Measurements from ENCODE around the gene KRT84. TPM values are rescaled to one million over a fixed set of nuclear protein-coding genes. Genes with fewer than 3 reads are reported as not detected.

Gene KRT84
- polyA plus RNA-seq, 1 donor from 2014 or later: not detected

- TF ChIP-seq MXI1 (conservative IDR thresholded peaks at IDR 0.05; ENCODE audit: poor library complexity, severe bottlenecking) (no peak), POLR2AphosphoS5 (IDR thresholded peaks at IDR 0.05) (no peak)
- Histone ChIP-seq H3K9me3 (ENCODE audit: low read length) (no peaks in the 10 kb centered on the region), H3K9me2 (ENCODE audit: insufficient read depth, low read length) (no peaks in the 10 kb centered on the region), H3F3A (ENCODE audit: insufficient read depth, low read length, poor library complexity, severe bottlenecking) (no peaks in the 10 kb centered on the region), H3K9ac (ENCODE audit: low read length) (no peak overlapping the region), H3K4me2 (ENCODE audit: low read length) (no peak overlapping the region), H2AFZ (ENCODE audit: low read depth, low read length) (no peak overlapping the region), H3K27me3 (ENCODE audit: insufficient read depth, low read depth, low read length) (no peaks in the 10 kb centered on the region), H4K20me1 (ENCODE audit: insufficient read depth) (no peaks in the 10 kb centered on the region), H3K79me2 (replicated peaks; ENCODE audit: insufficient read depth, low read length) (no peaks in the 10 kb centered on the region), H3K36me3 (ENCODE audit: insufficient read depth, low read length) (no peaks in the 10 kb centered on the region), H3K4me3 (ENCODE audit: low read length) (no peak overlapping the region), H3K27ac (ENCODE audit: low read length) (no peak overlapping the region)
Measured at GRCh38 chr12:52347551-52348510, 37.6 kb downstream of the KRT84 start.

DNA sequence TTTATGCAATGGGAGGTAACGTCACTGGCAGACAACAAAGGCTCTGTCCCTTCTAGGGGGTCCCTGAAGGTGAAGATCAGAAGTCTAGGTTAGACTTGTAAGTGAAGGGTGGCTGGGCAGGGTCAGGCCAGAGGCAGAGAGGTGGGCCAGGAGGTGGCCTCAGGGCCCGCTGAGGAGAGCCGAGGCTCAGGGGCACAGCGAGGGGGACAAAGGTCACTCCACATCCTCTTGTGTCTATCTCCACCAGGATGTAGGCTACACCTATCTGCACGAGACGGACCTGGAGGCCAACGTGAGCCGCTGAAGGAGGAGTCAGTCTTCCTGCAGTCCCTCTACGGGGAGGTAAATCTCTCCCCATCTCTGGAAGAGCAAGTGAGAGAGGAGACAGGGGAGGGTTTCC lies 38.4 kb downstream of the KRT84 start:
- H3K9me2 ChIP-seq (ENCODE audit: insufficient read depth, low read length): no peaks in the 10 kb centered on the region
- H3K79me2 ChIP-seq (replicated peaks; ENCODE audit: insufficient read depth, low read length): no peaks in the 10 kb centered on the region
- H4K20me1 ChIP-seq (ENCODE audit: insufficient read depth): no peaks in the 10 kb centered on the region
- H3K4me2 ChIP-seq (ENCODE audit: low read length): no peak overlapping the region
- no peak overlapping the region for H3K27ac ChIP-seq (ENCODE audit: low read length)
- H3F3A ChIP-seq (ENCODE audit: insufficient read depth, low read length, poor library complexity, severe bottlenecking): no peaks in the 10 kb centered on the region
- TF ChIP-seq EP300 (conservative IDR thresholded peaks at IDR 0.05; ENCODE audit: poor library complexity, severe bottlenecking) (no peak), POLR2AphosphoS5 (IDR thresholded peaks at IDR 0.05) (no peak), MXI1 (conservative IDR thresholded peaks at IDR 0.05; ENCODE audit: poor library complexity, severe bottlenecking) (no peak), TAF1 (IDR thresholded peaks at IDR 0.05; ENCODE audit: low read depth) (no peak), RAD21 (conservative IDR thresholded peaks at IDR 0.05) (no peak), SMC3 (conservative IDR thresholded peaks at IDR 0.05; ENCODE audit: poor library complexity) (no peak), EZH2 (IDR thresholded peaks at IDR 0.05; ENCODE audit: borderline replicate concordance, insufficient read depth, low read length, poor library complexity, severe bottlenecking) (no peak)
- TF ChIP-seq, protein P1, sequence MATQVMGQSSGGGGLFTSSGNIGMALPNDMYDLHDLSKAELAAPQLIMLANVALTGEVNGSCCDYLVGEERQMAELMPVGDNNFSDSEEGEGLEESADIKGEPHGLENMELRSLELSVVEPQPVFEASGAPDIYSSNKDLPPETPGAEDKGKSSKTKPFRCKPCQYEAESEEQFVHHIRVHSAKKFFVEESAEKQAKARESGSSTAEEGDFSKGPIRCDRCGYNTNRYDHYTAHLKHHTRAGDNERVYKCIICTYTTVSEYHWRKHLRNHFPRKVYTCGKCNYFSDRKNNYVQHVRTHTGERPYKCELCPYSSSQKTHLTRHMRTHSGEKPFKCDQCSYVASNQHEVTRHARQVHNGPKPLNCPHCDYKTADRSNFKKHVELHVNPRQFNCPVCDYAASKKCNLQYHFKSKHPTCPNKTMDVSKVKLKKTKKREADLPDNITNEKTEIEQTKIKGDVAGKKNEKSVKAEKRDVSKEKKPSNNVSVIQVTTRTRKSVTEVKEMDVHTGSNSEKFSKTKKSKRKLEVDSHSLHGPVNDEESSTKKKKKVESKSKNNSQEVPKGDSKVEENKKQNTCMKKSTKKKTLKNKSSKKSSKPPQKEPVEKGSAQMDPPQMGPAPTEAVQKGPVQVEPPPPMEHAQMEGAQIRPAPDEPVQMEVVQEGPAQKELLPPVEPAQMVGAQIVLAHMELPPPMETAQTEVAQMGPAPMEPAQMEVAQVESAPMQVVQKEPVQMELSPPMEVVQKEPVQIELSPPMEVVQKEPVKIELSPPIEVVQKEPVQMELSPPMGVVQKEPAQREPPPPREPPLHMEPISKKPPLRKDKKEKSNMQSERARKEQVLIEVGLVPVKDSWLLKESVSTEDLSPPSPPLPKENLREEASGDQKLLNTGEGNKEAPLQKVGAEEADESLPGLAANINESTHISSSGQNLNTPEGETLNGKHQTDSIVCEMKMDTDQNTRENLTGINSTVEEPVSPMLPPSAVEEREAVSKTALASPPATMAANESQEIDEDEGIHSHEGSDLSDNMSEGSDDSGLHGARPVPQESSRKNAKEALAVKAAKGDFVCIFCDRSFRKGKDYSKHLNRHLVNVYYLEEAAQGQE (IDR thresholded peaks at IDR 0.05; ENCODE audit: borderline replicate concordance): no peak
- TF ChIP-seq, protein P2, sequence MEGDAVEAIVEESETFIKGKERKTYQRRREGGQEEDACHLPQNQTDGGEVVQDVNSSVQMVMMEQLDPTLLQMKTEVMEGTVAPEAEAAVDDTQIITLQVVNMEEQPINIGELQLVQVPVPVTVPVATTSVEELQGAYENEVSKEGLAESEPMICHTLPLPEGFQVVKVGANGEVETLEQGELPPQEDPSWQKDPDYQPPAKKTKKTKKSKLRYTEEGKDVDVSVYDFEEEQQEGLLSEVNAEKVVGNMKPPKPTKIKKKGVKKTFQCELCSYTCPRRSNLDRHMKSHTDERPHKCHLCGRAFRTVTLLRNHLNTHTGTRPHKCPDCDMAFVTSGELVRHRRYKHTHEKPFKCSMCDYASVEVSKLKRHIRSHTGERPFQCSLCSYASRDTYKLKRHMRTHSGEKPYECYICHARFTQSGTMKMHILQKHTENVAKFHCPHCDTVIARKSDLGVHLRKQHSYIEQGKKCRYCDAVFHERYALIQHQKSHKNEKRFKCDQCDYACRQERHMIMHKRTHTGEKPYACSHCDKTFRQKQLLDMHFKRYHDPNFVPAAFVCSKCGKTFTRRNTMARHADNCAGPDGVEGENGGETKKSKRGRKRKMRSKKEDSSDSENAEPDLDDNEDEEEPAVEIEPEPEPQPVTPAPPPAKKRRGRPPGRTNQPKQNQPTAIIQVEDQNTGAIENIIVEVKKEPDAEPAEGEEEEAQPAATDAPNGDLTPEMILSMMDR (IDR thresholded peaks at IDR 0.05; ENCODE audit: poor library complexity, severe bottlenecking): no peak
- H3K4me3 ChIP-seq (ENCODE audit: low read length): no peak overlapping the region
- no peaks in the 10 kb centered on the region for H3K9me3 ChIP-seq (ENCODE audit: low read length)
- H3K36me3 ChIP-seq (ENCODE audit: insufficient read depth, low read length): no peaks in the 10 kb centered on the region
- no peaks in the 10 kb centered on the region for H3K27me3 ChIP-seq (ENCODE audit: insufficient read depth, low read depth, low read length)
- no peak overlapping the region for H2AFZ ChIP-seq (ENCODE audit: low read depth, low read length)
- H3K9ac ChIP-seq (ENCODE audit: low read length): no peak overlapping the region
